Activated naive CD4-positive, alpha-beta T cell (primary cell): Measurements from ENCODE around the gene TIE1.

ENCODE experiments used
- DNase-seq, 4 experiments: peaks; one replicate each; lab custom pipeline; 2025; lab: John Stamatoyannopoulos, UW

Gene TIE1

DNA sequence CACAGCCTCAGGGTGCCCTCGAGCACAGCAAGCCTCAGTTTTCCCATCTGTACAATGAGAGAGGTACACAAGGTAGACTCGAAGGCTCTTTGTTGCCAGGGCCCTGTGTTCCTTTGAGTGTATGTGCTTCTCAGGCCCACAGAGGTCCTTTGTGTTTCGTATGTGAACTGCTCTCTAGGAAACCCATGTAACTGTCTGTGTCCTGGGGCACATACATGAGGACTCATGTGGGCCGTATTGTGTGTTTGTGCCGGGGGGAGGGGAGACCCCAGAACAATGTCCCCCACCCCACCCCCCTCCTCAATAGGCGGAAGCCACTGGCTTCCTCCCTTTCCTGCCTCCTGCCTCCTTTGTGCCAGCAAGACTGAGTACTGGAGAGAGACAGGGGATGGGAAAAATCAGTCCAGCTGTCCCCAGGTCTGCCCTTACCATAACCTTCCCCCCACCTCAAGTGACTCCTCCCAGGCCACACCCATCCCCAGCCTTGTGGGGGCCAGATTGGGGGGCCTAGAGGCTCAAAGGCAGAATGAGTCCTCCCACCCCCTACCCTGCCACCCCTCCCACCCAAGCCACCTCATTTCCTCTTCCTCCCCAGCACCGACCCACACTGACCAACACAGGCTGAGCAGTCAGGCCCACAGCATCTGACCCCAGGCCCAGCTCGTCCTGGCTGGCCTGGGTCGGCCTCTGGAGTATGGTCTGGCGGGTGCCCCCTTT lies at the start of gene TIE1:
Gene TIE1 (plus strand): TSS at position 605 of the 717 bp plus-strand sequence. CDS start 90 bp downstream, at position 695.
- no peak for DNase-seq

DNA sequence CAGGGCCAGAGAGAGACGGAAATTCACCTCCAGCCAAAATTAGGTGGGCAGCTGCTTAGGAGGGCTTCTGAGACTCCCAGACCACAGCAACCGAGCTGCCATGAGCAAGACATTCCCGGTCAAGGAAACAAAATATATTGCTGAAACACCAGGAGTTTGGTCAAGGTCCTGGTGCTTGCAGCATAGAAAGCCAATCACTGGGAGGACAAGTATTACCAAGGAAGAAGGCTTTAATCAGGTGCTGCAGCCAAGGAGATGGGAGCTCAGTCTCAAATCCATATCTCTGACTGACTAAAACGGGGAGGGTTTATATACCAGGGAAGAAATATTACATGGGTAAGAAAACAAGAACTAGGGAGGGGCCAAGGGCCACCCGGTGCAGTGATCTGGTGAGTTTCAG lies 49.8 kb upstream of the TIE1 start:
- no peak for DNase-seq

DNA sequence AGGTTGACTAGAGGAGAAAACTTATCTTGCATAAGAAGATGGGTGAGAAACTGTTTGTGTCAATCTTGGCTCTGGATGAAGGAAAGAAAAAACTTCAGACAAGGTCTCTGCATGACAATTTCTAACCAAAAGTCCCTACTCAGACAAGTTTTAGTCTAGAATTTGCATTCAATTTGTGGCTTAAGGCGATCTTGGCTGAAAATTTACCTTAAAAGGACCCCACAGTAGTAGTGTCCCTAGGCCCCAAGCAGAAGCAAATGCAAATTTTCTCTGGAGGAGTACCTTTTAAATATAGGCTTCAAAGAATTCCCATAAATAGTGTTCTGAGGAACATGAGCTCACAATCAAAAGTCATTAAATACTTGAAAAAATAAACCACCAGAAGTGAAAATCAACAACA lies 48.6 kb upstream of the TIE1 start:
- no peak for DNase-seq

DNA sequence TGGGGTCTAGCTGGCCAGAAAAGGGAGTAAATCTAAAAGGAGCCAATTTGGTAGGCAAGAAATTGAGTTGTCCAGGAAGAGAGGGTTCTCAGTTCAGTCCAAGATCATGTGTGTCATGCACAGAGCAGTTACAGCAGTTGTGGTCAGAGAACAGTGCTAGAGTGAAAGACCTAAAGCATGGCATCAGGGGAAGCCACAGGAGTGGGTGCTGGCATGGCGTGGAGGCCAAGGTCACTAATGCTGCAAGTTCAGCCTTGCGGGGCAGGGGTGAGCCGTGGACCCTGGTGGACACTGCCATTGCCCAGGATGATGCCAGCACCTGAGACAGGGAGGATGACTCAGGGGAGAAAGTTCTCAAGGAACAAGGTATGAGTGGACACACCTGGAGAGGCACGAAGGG lies 47.6 kb upstream of the TIE1 start:
- DNase-seq = no peak

DNA sequence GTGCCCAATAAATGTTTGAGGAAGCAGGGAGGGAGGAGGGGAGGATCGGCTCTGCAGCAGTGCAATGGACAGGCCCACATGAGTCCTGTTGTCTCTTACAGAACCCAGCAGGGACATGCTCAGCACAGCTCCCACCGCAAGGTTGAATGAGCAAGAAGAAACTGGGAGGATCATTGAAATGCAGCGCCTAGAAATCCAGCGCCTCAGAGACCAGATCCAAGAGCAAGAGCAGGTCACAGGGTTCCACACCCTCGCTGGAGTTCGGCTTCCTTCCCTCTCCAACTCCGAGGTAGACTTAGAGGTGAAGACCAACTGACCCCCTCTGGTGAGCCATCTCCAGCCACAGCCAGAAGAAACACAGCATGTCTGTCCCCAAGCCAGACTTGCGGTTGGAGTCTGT lies 46.9 kb upstream of the TIE1 start:
- no peak for DNase-seq

DNA sequence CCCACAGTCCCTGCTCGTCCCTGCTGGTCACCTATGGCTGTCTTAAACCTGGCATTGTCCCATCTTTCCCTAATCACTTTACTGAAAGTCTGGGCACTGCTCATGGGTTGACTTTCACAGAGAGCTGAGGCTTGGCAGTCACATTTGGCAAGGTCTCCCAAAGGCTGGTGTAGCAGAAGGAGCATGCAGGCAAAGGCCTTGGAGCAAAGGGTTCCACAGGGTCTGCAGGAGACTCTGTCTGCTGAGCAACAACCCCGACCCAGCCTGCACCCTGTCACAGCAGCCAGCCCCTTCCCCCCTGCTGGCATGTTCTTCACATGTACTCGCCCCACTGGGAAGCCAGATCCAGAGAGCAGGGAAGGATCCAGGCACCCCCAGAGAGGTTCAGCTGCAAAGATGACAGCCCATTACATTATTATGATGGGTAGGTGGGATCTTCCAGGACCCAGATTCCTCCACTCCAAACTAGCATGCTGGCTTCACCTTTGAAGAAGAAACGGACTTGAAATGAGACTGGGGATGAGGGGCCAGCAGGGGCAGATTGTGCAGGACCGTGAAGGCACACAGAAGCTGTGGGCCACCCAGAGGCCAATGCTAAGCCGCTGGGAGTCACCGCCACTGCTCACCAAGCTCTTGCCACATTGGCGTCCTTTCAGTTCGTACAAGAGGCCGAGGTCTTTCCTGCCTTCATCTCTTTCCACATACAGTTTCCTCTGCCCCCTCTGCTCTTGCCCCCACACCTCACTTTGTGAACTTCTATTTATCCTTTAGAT lies 45.2 kb upstream of the TIE1 start:
- DNase-seq = no peak

DNA sequence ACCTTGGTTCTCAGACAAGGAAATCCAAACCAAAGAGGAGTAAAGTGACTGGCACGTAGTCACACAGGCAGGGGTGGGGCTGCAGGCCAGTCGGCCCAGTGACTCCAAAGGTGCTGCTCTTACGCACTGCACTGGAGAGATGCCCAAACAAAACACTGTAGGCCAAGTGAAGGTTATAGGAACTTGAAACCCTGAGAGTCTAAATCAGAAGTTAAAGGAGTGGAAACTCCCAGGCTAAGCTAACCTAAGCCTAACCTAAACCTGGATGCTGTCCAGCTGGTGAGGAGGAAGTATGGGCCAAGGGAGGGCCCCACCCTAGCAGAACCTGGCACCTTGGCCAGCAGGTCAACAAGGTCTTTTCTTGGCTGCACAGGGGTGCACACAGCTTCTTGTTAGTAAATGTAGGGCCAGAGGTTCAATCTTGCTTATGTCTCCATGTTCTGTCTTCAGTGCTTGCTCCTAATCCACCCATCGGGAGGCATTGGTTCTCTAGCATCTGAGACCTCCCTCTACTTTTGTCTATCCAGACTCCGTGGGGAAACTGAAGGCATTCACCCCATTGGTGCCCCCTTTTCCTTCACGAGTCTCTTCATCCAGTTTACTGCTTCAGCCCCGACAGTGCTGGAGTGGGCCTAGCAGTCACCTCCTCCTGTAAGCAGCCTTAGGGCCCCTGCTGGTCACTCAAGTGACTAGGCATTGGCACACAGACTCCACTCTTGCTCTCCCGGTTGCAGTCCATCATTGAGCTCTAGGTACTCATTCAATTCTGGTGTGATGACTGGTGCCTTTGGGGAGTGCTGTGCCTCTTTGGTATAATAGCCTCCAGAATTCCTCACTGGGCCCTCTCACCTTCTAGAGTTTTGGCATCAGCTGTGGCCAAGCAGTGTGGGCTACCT lies 43.9 kb upstream of the TIE1 start:
- no peak for DNase-seq

DNA sequence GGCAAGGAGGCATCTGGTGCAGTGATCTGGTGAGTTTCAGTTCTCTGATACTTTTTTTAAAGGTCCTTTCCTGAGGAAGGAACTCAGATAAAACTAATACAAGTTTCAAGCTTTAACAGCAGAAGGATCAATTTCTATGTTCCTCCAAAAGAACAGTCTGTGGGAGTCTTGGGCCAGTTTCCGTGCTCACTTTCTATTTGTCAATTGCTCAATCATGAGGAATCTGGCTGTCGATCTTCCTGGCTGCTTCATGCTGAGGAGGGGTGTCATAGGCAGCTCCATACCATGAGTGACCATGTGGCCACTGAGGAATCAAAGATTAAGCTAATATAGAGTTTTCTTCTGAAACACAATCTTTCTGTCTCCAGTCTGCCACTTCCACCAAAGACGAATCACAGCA lies 42.4 kb upstream of the TIE1 start:
- DNase-seq = no peak

DNA sequence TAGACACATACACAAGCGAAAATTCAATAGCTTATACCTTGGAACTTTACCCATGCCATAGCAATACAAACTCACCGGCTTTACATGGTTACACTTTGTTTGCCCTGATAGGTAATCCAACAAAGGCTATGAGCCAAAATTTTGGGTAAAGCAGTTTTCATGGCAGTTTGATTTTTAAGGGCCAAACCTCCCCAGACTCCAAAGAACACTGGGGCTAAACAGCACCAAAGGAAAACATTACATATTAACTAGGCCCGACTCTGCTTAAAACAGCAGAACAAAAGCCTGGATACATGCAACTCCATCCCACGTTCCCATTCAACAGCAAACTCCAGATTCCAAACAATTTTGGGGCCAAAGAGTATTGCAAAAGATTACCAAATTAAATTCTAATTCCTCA lies 35.4 kb upstream of the TIE1 start:
- DNase-seq = no peak

DNA sequence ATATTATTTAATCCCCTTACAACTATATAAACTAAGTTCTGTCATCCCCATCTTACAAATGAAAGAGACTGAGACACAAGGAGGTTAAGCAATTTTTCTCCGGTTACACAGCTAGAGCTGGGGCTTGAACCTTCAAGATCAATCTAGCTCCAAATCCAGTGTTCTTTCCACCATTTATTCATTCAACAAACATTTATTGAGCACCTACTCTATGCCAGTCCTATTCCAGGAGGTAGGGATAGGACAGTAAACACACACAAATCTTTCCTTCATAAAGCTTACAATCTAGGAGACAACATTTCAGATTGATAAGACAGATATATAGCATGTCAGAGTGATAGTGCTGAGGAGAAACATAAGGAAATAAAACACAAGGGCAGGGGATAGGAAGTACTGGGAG lies 33.9 kb upstream of the TIE1 start:
- DNase-seq = no peak

DNA sequence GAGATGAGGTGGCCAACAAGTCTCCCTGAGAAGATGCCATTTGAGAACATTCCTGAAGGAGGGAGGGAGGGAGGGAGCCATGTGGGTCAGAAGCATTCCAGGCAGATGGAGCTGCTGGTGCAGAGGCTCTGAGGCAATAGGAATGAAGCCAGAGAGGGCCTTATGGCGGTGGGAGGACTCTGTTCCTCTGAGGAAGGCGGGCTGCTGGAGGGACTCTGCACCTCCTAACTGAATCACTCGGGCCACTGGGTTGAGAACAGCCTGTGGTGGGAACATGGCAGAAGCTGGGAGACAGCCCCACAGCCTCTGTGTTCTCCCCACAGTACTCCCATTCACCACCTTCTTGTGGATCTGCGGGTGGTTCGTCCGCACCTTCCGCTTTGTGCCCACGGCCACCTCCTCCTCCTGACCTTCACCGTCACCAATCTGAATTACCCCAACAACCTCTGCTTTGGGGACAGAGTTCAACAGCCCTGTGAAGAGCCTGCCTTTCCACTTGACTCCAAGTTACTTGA lies 33.4 kb upstream of the TIE1 start:
- DNase-seq = no peak

DNA sequence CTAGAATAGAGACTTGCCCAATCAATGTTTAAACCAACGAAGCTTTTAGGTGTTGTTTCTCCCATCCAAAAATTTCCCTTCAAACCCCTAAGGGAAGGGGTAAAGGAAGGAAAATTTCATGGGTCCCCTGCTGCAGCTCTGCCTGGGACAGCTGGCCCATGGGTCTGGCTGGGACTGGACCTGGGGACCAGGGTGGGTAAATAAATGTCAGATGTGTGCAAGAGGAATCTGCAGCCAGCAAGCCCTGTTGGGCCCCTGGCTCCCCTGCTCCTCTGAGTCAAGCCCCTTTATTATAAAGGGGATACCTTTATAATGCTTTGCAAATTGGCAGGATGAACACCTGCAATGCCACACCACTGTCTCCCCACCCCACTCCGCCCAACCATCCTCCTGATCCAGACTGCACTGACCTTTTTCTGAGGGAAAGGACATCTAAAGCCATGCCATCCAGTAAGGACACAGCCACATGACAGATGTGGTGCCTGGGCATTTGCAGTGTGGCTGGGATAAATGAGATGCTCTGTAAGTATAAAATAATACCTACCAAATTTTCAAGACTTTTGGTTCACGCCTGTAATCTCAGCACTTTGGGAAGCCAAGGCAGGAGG lies 32.9 kb upstream of the TIE1 start:
- DNase-seq = no peak

DNA sequence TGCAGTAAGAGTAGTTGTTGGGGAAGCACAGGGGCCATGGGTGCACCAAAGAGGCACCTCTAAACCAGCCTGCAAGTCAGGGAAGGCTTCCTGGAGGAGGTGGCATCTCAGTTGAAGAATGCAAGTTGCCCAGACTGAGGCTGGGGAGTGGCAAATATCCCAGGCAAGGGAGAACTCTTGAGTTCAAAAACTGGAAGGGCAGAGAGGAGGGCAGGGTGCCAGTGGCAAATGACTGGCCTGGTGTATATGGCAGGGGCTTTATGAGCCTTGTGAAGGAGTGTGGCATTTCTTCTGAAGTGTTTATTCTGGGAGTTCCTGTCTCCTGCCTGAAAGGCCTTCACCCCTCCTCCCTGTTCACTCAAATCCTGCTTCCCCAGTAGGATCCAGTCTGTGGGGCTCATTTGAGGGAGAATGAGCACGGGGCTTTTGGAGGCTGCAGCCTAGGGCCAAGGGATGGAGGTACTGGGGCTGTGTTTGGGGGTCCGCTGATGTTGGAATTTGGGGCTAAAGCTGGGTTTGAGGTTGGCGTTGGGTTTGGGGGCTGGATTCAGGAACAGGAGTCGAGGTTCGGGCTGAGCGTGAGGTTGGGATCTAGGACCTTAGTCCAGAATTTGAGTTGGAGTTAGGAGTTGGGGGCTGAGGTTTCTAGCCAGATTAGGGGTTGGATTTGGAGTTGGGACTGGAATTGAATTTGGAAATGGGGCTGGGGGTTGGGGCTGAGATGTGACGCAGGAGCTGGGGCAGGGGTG lies 31.0 kb upstream of the TIE1 start, which contains the start of gene TMEM125:
Gene TMEM125 (plus strand): TSS at position 357 of the 749 bp plus-strand sequence. CDS start 2,740 bp downstream, outside the sequence.
- no peak for DNase-seq

DNA sequence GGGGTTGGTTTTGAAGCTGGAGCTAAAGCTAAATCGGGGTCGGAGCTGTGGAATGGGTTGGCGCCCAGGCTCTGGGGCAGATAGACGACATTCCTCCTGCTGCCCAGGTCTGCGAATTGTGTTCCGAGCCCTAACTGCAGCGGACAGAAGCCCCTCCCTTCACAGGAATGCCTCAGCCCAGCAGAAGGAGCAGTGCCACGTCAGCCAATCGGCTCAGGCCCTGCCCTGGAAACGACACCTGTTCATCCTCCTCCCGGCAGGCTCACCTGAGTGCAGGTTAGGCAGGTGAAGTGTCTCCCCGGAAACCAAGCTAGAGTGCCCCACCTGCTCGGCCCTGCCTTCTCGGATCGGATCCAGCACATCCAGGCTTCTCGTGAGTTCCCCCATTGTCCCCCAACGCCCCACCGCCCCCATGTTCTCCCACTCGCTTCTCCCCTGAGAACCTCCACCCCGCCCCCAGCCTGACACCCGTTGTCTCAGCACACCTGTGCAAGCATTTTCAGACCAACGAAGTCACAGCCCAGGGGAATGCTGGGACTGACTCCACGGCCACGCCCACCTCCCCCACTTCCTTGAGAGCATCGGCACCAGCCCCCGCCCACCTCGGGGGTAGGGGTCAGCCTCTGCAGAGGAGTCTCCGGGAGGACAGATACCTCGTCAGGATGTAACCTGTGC lies 30.2 kb upstream of the TIE1 start:
- no peak for DNase-seq

DNA sequence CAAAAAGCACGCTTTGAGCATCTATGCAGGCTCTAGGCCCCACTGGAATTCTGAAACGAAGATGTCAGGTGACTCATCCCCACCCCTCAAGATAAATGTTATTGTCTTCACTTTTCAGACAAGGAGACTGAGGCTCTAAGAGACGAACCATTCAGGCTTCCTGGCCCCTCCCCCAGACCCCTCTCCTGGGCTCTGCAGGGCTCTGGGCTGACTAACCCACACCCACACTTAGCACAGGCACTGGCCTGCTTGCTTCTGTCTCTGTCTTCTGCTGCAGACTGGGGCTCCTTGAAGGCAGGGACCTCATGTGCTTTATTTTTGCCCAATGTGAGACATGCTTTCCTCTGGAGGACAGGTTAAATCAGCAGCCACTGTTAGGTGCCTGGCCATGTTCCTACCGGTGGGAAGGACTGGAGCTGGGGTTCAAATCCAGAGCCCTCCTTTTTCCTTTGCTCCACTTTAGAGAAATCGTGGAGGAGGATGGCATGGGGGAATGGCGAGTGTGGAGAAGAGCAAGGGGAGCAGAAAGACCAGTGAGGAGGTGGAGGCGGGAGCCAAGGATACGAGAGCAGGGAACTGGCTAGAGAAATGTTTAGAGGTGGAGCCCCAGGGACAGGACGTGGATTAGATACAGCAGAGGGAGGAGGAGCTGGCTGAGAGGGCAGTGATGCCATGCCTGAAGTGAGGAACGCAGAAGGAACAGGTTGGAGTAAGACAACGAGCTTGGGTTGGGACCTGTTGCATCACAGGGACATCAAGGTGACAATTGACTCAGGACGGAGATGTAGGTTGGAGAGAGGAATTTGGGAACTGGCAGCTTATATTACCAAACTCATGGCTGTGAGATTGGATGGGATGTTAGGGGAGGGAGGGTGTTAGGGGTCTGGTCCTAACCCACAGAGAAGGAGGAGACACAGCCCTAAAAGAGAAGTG lies 29.3 kb upstream of the TIE1 start:
- no peak for DNase-seq

DNA sequence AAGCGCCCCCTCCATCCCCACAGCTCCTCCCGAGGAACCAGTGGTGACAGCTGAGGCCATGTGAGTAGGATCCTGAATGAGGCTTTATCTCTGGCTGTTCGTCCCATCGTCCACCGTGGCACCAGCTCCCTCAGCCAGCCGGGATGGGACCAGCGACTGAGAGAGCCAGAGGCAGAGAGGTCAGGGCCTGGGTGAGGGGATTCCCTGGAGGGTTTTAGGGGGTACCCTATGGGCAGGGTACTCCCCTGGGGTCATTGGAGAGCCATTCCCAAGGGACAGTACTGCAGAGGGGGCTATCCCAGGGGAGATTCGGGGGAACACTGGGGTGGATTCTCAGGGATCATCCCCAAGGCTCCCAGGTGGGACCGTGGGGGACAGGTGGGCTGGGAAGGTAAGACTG lies 28.6 kb upstream of the TIE1 start:
- DNase-seq = no peak

DNA sequence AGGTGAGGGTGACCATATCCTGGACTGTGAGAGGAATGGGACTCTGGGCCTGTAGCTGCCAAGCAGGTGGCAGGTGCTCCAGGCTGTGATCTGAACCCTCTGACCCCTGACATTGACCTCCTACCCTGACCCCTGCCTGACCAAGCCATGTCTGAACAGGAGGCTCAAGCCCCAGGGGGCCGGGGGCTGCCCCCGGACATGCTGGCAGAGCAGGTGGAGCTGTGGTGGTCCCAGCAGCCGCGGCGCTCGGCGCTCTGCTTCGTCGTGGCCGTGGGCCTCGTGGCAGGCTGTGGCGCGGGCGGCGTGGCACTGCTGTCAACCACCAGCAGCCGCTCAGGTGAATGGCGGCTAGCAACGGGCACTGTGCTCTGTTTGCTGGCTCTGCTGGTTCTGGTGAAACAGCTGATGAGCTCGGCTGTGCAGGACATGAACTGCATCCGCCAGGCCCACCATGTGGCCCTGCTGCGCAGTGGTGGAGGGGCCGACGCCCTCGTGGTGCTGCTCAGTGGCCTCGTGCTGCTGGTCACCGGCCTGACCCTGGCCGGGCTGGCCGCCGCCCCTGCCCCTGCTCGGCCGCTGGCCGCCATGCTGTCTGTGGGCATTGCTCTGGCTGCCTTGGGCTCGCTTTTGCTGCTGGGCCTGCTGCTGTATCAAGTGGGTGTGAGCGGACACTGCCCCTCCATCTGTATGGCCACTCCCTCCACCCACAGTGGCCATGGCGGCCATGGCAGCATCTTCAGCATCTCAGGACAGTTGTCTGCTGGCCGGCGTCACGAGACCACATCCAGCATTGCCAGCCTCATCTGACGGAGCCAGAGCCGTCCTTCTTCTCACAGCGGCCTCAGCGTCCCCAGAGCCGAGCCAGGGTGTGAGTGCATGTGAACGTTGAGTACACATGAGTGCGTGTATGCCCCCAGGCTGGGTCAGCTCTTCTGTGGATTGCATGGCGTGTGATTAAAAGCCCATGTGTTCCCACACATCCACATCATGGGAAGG lies 27.9 kb upstream of the TIE1 start:
- no peak for DNase-seq

DNA sequence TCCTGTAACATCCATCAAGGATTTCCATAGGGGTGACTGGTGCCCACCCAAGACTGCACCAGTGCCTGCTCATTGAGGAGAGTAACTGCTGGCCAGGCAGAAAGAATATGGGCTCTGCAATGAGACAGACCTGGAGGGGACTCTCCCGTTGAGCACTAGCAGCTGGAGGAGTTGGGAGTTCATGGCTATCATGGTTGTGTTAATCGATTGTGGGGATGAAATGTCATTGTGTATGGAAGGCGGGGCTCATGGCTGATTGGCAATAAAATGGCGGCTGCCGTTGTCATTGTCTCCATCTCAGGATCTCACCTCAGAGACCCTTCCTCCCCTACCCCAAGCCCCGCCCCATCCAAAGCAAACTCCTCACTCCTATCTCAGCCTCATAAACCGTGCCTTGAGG lies 27.1 kb upstream of the TIE1 start:
- no peak for DNase-seq
